ENCODE measurements around the gene RPUSD1.

GRCh38 chr16:741986-742629, 46.1 kb downstream of the RPUSD1 start:
- no peak for TF ChIP-seq CTCF (IDR thresholded peaks at IDR 0.05)
- no peak for TF ChIP-seq POLR2A (IDR thresholded peaks at IDR 0.05)
